H1 (cell line): ENCODE results near the gene COL11A1. TPM values are rescaled to one million over a fixed set of nuclear protein-coding genes. Genes with fewer than 3 reads are reported as not detected.

Experiments
- CTCF ChIA-PET: fragments of 300-600 bp; sonication (Branson Sonifier 250); formaldehyde crosslinking; loops from one replicate; lab custom pipeline; 2021; ENCODE audit not compliant: partially characterized antibody; lab: Charles Lee
- POLR2A ChIA-PET: fragments of 300-600 bp; sonication (Branson Sonifier 250); formaldehyde crosslinking; loops from one replicate; lab custom pipeline; 2021; ENCODE audit warnings: inconsistent platforms; ENCODE audit not compliant: partially characterized antibody; lab: Charles Lee
- DNase-seq, 2 experiments: peaks; one replicate each; pipeline versions ENCODE4 v3.0.0 to v3.0.0-alpha.2; 2010 to 2022; ENCODE audit warnings: low spot score in 2 of 2, low read depth in 1 of 2, mixed read lengths in 1 of 2
- FAIRE-seq: peaks from 2 replicates; lab custom pipeline; 2011; peaks lifted over from hg19 to GRCh38; lab: Jason Lieb, UNC
- H2AFZ ChIP-seq: 2 replicates; pipeline ENCODE4 v1.8.1; 2012; ENCODE audit warnings: low read length, inconsistent platforms
- H2AK5ac ChIP-seq: 2 replicates; pipeline ENCODE4 v1.6.1; 2013; ENCODE audit warnings: low read depth, low read length
- H2BK120ac ChIP-seq: replicated peaks from 2 replicates; pipeline ENCODE3; 2013; ENCODE audit warnings: low read depth, low read length, inconsistent platforms
- H2BK12ac ChIP-seq: 2 replicates; pipeline ENCODE4 v1.6.1; 2013; ENCODE audit warnings: low read depth, low read length
- H2BK15ac ChIP-seq: 2 replicates; pipeline ENCODE4 v1.6.1; 2013; ENCODE audit warnings: low read length
- H2BK20ac ChIP-seq: 2 replicates; pipeline ENCODE4 v1.6.1; 2013; ENCODE audit warnings: low read length
- H2BK5ac ChIP-seq: 2 replicates; pipeline ENCODE4 v1.6.1; 2013; ENCODE audit warnings: low read depth, low read length
- H3K14ac ChIP-seq: 2 replicates; pipeline ENCODE4 v1.6.1; 2013; ENCODE audit warnings: inconsistent platforms; ENCODE audit not compliant: insufficient read length
- H3K18ac ChIP-seq: 2 replicates; pipeline ENCODE4 v1.6.1; 2013; ENCODE audit warnings: low read length; ENCODE audit errors: extremely low read depth
- H3K23ac ChIP-seq: 2 replicates; pipeline ENCODE4 v1.6.1; 2013; ENCODE audit warnings: inconsistent platforms; ENCODE audit not compliant: insufficient read length
- H3K23me2 ChIP-seq: 2 replicates; pipeline ENCODE4 v1.6.1; 2013; ENCODE audit warnings: low read depth, low read length
- H3K27ac ChIP-seq: 2 replicates; pipeline ENCODE4 v1.6.1; 2011; ENCODE audit warnings: low read depth, low read length, inconsistent platforms
- H3K27me3 ChIP-seq, 4 experiments: replicated peaks in 1 of 4; 1 replicate in 1 of 4; 2 replicates in 3 of 4; pipeline versions ENCODE4 v1.6.1 to v1.8.1; 2011 to 2013; ENCODE audit warnings: low read length in 3 of 4, mild to moderate bottlenecking in 3 of 4, inconsistent platforms in 2 of 4, mixed read lengths in 2 of 4, moderate library complexity in 1 of 4; ENCODE audit not compliant: control insufficient read depth in 3 of 4, insufficient read depth in 3 of 4; ENCODE audit errors: extremely low read depth in 1 of 4
- H3K36me3 ChIP-seq, 4 experiments: 2 replicates each; pipeline versions ENCODE4 v1.6.1 to v1.8.1; 2011 to 2013; ENCODE audit warnings: mild to moderate bottlenecking in 4 of 4, low read length in 3 of 4, moderate library complexity in 2 of 4, control low read depth in 1 of 4, inconsistent platforms in 1 of 4; ENCODE audit not compliant: insufficient read depth in 4 of 4, control insufficient read depth in 2 of 4
- H3K4ac ChIP-seq: replicated peaks from 2 replicates; pipeline ENCODE3; 2013; ENCODE audit warnings: low read length, low read depth, mixed read lengths, inconsistent platforms; ENCODE audit not compliant: insufficient read length
- H3K4me1 ChIP-seq, 4 experiments: replicated peaks in 1 of 4; 1 replicate in 1 of 4; 2 replicates in 3 of 4; pipeline versions ENCODE4 v1.6.1 to v1.8.1; 2011 to 2013; ENCODE audit warnings: low read length in 3 of 4, inconsistent platforms in 2 of 4, mixed read lengths in 1 of 4; ENCODE audit not compliant: insufficient read depth in 4 of 4, control insufficient read depth in 3 of 4
- H3K4me2 ChIP-seq, 2 experiments: 2 replicates each; pipeline versions ENCODE4 v1.6.1 to v1.8.1; 2011 to 2013; ENCODE audit warnings: low read depth in 2 of 2, low read length in 2 of 2, control low read depth in 1 of 2, inconsistent platforms in 1 of 2, mild to moderate bottlenecking in 1 of 2; ENCODE audit not compliant: insufficient read depth in 1 of 2
- H3K4me3 ChIP-seq, 4 experiments: fragments of 200-600, 300-600 bp in 1 of 4; sonication (generic), shearing (Covaris generic), sonication (Bioruptor Twin) in 1 of 4; 2 replicates each; pipeline versions ENCODE4 v1.5.1 to v1.8.1; 2011 to 2016; ENCODE audit warnings: low read length in 4 of 4, low read depth in 3 of 4, control low read depth in 2 of 4, inconsistent platforms in 2 of 4, mild to moderate bottlenecking in 2 of 4, mixed read lengths in 1 of 4, moderate library complexity in 1 of 4; ENCODE audit not compliant: insufficient read depth in 2 of 4; ENCODE audit errors: extremely low read depth in 1 of 4
- H3K56ac ChIP-seq: replicated peaks from 2 replicates; pipeline ENCODE3; 2013; ENCODE audit warnings: low read depth, mild to moderate bottlenecking, mixed read lengths, low read length, inconsistent platforms; ENCODE audit not compliant: insufficient read length
- H3K79me1 ChIP-seq: 2 replicates; pipeline ENCODE4 v1.6.1; 2013; ENCODE audit warnings: low read depth, low read length, control low read depth
- H3K79me2 ChIP-seq, 2 experiments: 2 replicates each; pipeline versions ENCODE4 v1.6.1 to v1.8.1; 2012 to 2013; ENCODE audit warnings: low read length in 2 of 2, mild to moderate bottlenecking in 2 of 2, inconsistent platforms in 1 of 2; ENCODE audit not compliant: insufficient read depth in 2 of 2, control insufficient read depth in 1 of 2
- H3K9ac ChIP-seq, 4 experiments: replicated peaks in 1 of 4; 1 replicate in 1 of 4; 2 replicates in 3 of 4; pipeline versions ENCODE4 v1.6.1 to v1.8.1; 2011 to 2013; ENCODE audit warnings: low read depth in 3 of 4, low read length in 3 of 4, control low read depth in 2 of 4, mild to moderate bottlenecking in 2 of 4, moderate library complexity in 2 of 4, inconsistent platforms in 1 of 4; ENCODE audit errors: extremely low read depth in 1 of 4
- H3K9me3 ChIP-seq, 2 experiments: 2 replicates each; pipeline versions ENCODE4 v1.6.1 to v1.8.1; 2012 to 2013; ENCODE audit warnings: mild to moderate bottlenecking in 2 of 2, moderate library complexity in 2 of 2, control low read depth in 1 of 2, inconsistent platforms in 1 of 2, low read depth in 1 of 2, low read length in 1 of 2, mixed read lengths in 1 of 2; ENCODE audit not compliant: insufficient read depth in 2 of 2
- H4K20me1 ChIP-seq, 2 experiments: replicated peaks in 1 of 2; 2 replicates each; pipeline versions ENCODE3 to v1.8.1; 2011 to 2013; ENCODE audit warnings: inconsistent platforms in 2 of 2, low read length in 2 of 2, mild to moderate bottlenecking in 1 of 2; ENCODE audit not compliant: insufficient read depth in 2 of 2, control insufficient read depth in 1 of 2
- H4K5ac ChIP-seq: 2 replicates; pipeline ENCODE4 v1.6.1; 2013; ENCODE audit warnings: low read length, low read depth, mixed read lengths, inconsistent platforms; ENCODE audit not compliant: insufficient read length
- H4K8ac ChIP-seq: 2 replicates; pipeline ENCODE4 v1.8.0; 2013; ENCODE audit warnings: mild to moderate bottlenecking, moderate library complexity, low read length, inconsistent platforms; ENCODE audit not compliant: insufficient read depth; ENCODE audit errors: extremely low read depth
- H4K91ac ChIP-seq: replicated peaks from 2 replicates; pipeline ENCODE3; 2013; ENCODE audit warnings: low read length, mixed read lengths, inconsistent platforms; ENCODE audit not compliant: insufficient read length
- PHF8 ChIP-seq: fragments of 200-600 bp; sonication (generic); conservative IDR thresholded peaks from 2 replicates; pipeline ENCODE4 v1.7.1; 2012; ENCODE audit warnings: low read depth, mild to moderate bottlenecking, inconsistent platforms, low read length, moderate library complexity
- TEAD4 ChIP-seq: IDR thresholded peaks from 2 replicates; pipeline ENCODE4 v1.6.1; 2012; ENCODE audit warnings: low read depth, low read length, inconsistent platforms, mixed read lengths
- WGBS, 2 experiments: shearing (Covaris generic) in 1 of 2; methylation state at CpG; one replicate each; pipeline versions ENCODE4 v1.1.6 to v1.1.7; 2013 to 2015; ENCODE audit warnings: low lambda C conversion rate in 2 of 2, mixed read lengths in 2 of 2, inconsistent platforms in 1 of 2, low coverage in 1 of 2, missing lambda C conversion rate in 1 of 2; ENCODE audit not compliant: insufficient replicate concordance in 2 of 2, insufficient coverage in 1 of 2, insufficient read length in 1 of 2; ENCODE audit errors: extremely low coverage in 1 of 2, missing lambda C conversion rate in 1 of 2; 5-methylcytosine and 5-hydroxymethylcytosine counted together
- polyA plus RNA-seq, 7 experiments: library from polyadenylated mRNA; depleted of rRNA in 3 of 7; stranded (reverse) in 5 of 7; unstranded in 2 of 7; fragments of >200 nt in 5 of 7; fragments of 200-250 nt in 2 of 7; gene quantifications; 1 replicate in 5 of 7; 2 replicates in 1 of 7; 4 replicates in 1 of 7; pipeline versions ENCODE4 v1.2.1 to v1.2.3, GENCODE V29; 2011 to 2013; ENCODE audit warnings: missing spikeins in 2 of 7, mixed read lengths in 2 of 7
- total RNA-seq: library from RNA; stranded (reverse); fragmentation: NEBNext Ultra II Directional; extraction: Animal tissue kit (Norgen Biotek cat#: 25700); gene quantifications from 2 replicates; pipeline ENCODE4 v1.2.1, GENCODE V29; 2021

The COL11A1 gene
- total and polyA plus RNA-seq, 2 of the 8 experiments (the other 6 are each of a cell fraction or from before 2014, with no cell fraction given): 4.0 to 27.9 TPM

GRCh38 chr1:102884238-102884637 lies 224.1 kb downstream of the COL11A1 start:
- Histone ChIP-seq H3K4me1 (peaks cover 0 to 3% (median 0%) of the 10 kb centered on the region in 4 experiments; a peak in 2 of 7 replicates), H3K4ac (no peak overlapping the region), H3K27me3 (no peaks in the 10 kb centered on the region), H3K9me3 (0 out of 4 replicates have a peak, but pooled peaks cover 0 to 2% of the 10 kb centered on the region in 2 experiments), H2BK5ac (no peak overlapping the region; the same call in 1 of the 2 replicates), H3K4me2 (no peak overlapping the region), H2BK12ac (no peak overlapping the region), H4K20me1 (no peaks in the 10 kb centered on the region), H3K27ac (no peak overlapping the region)
- POLR2A ChIA-PET: interaction anchor here (0.5 kb wide), 1 partner anchor 35 kb away, joined by 3 read pairs; no protein-coding TSS in a partner anchor
- 88% methylated on average over 4 of the region's 4 CpGs; no CpG with 5 or more reads in 1 of the 2 experiments for whole genome bisulfite sequencing, 2 experiments
- DNase-seq: no peak
- no peak for TF ChIP-seq PHF8
- TF ChIP-seq TEAD4: no peak
- TF ChIP-seq, all 59 proteins: peak for 0
- no peak overlapping the region for H3K56ac ChIP-seq
- H3K4me3 ChIP-seq: no peak overlapping the region
- H2BK20ac ChIP-seq: no peak overlapping the region
- H3K79me1 ChIP-seq: no peaks in the 10 kb centered on the region
- no peak overlapping the region for H2BK15ac ChIP-seq
- H3K23me2 ChIP-seq: no peaks in the 10 kb centered on the region
- no peaks in the 10 kb centered on the region for H3K36me3 ChIP-seq
- no peak overlapping the region for H2BK120ac ChIP-seq
- no peak overlapping the region for H4K91ac ChIP-seq
- H4K8ac ChIP-seq: no peak overlapping the region
- no peak overlapping the region for H3K14ac ChIP-seq
- CTCF ChIA-PET: interaction anchor here (1.5 kb wide), 1 partner anchor 1364 kb away, joined by 4 read pairs; no protein-coding TSS in a partner anchor
- no peak overlapping the region for H3K9ac ChIP-seq
- H3K23ac ChIP-seq: no peak overlapping the region
- no peak overlapping the region for H4K5ac ChIP-seq
- FAIRE-seq: no peak
- H3K79me2 ChIP-seq: no peaks in the 10 kb centered on the region
- no peak overlapping the region for H2AFZ ChIP-seq
- no peak overlapping the region for H3K18ac ChIP-seq
- no peak overlapping the region for H2AK5ac ChIP-seq
